Hepatocyte (in vitro differentiated cells): ENCODE measurements around the gene HECW1.

Experiments
- CTCF ChIP-seq: fragments of 200-600 bp; sonication (generic); IDR thresholded peaks from 2 replicates; pipeline ENCODE4 v1.5.1; 2016; ENCODE audit warnings: antibody characterized with exemption, mild to moderate bottlenecking; ENCODE audit not compliant: poor library complexity
- EZH2 ChIP-seq: fragments of 200-600 bp; sonication (generic); IDR thresholded peaks from 2 replicates; pipeline ENCODE4 v1.6.1; 2016; ENCODE audit warnings: antibody characterized with exemption, mild to moderate bottlenecking, borderline replicate concordance

- no peak for TF ChIP-seq CTCF
- no peak for TF ChIP-seq EZH2
These were observed 439.7 kb downstream of the HECW1 start for GRCh38 chr7:43552122-43552521.
